ENCODE results near the gene HDC.

DNA sequence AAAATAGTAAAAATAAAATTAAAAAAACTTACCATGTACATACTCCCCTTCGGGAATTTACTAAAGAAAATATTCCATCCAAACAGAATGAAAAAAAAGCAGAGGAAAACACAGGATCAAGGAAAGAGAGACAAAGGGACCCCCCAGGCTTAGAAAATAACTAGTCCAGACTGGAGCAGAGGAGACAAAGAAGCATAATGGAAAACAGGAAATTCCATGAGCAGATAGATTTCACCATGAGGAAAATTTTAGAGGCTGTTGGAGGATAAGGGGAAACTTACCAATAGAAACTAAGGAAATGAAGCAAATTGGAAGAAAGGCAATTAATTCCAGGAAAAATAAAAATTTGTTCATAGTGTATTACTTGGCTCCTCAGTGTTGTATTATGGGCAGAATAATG, 46.8 kb downstream of the HDC start:
- TF ChIP-seq GATA2 (IDR thresholded peaks at IDR 0.05; ENCODE audit: low read depth, low read length) (no peak), GATA3 (IDR thresholded peaks at IDR 0.05; ENCODE audit: low read depth, low read length) (no peak)
